Liver (tissue), 3 donors: ENCODE data around the gene CIBAR2.

Experiments
- CTCF ChIP-seq: fragments of 150-350 bp; IDR thresholded peaks from 2 replicates; pipeline ENCODE4 v1.5.1; 2017; ENCODE audit warnings: improper control_type of control experiment, low read depth, low read length; ENCODE audit not compliant: missing input control
- JUND ChIP-seq, 2 donors: IDR thresholded peaks; 2 replicates each; pipeline ENCODE4 v1.6.1; 2016; ENCODE audit warnings: antibody characterized with exemption in 2 of 2
- RAD21 ChIP-seq, 2 donors: IDR thresholded peaks; 2 replicates each; pipeline ENCODE4 v1.6.1; 2016; ENCODE audit warnings: antibody characterized with exemption in 2 of 2, mild to moderate bottlenecking in 2 of 2
- REST ChIP-seq: IDR thresholded peaks from 2 replicates; pipeline ENCODE4 v1.6.1; 2016; ENCODE audit warnings: antibody characterized with exemption, mild to moderate bottlenecking
- TAF1 ChIP-seq: conservative IDR thresholded peaks from 2 replicates; pipeline ENCODE4 v1.6.1; 2016; ENCODE audit warnings: antibody characterized with exemption, mild to moderate bottlenecking
- TF ChIP-seq, protein P1 (sequence below): IDR thresholded peaks from 2 replicates; pipeline ENCODE4 v1.6.1; 2016; ENCODE audit warnings: antibody characterized with exemption
- TF ChIP-seq, protein P2 (sequence below): IDR thresholded peaks from 2 replicates; pipeline ENCODE4 v1.6.1; 2016; ENCODE audit warnings: antibody characterized with exemption
- donor health status: healthy.
- donor health status: healthy.

DNA sequence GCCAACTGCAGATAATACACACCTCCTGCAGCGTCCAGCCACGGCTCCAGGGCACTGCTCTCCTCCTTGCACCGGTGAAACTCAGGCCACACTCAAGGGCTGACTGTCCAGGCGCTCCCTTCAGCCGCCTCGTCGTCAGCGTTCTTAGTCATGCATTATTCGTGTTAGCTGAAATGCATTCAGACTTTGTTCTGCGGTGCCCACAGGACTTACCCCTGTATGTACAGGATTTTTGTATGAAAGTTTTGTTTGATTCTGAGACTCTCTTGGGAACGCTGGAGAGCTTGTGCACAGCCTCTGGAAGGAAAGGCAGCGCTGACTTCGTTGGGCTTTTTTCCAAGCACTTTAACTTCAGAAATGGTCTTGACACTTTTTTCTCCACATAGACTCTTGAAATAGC, 22.1 kb downstream of the CIBAR2 start:
- TF ChIP-seq, protein P1, sequence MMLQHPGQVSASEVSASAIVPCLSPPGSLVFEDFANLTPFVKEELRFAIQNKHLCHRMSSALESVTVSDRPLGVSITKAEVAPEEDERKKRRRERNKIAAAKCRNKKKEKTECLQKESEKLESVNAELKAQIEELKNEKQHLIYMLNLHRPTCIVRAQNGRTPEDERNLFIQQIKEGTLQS: no peak
- TF ChIP-seq REST: no peak
- TF ChIP-seq CTCF: no peak
- TF ChIP-seq JUND (IDR thresholded peaks at IDR 0.05): no peak
- no peak for TF ChIP-seq TAF1
- no peak for TF ChIP-seq RAD21 (IDR thresholded peaks at IDR 0.05)
- TF ChIP-seq, protein P2, sequence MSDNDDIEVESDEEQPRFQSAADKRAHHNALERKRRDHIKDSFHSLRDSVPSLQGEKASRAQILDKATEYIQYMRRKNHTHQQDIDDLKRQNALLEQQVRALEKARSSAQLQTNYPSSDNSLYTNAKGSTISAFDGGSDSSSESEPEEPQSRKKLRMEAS: no peak
